D341Med (cell line): ENCODE data around the gene SUN1.
A peak's percentile ranks its signal among the peaks of the same experiment; 100 is the strongest.

Experiments
- DNase-seq: peaks from one replicate; pipeline ENCODE4 v3.0.0; 2012; ENCODE audit warnings: low spot score

The SUN1 gene

GRCh38 chr7:805261-805660, 27.0 kb upstream of the SUN1 start:
- no peak for DNase-seq

GRCh38 chr7:815284-816216, 16.7 kb upstream of the SUN1 start:
- peak; percentile 64 for DNase-seq

GRCh38 chr7:816300-816750, 16.0 kb upstream of the SUN1 start:
- peak; percentile 99 for DNase-seq

- no peak for DNase-seq
Measured at GRCh38 chr7:816751-817671, 15.3 kb upstream of the SUN1 start.

- no peak for DNase-seq
Measured at GRCh38 chr7:818031-818699, 14.1 kb upstream of the SUN1 start.

GRCh38 chr7:820341-820740, 11.9 kb upstream of the SUN1 start:
- no peak for DNase-seq

GRCh38 chr7:821688-822087, 10.6 kb upstream of the SUN1 start:
- DNase-seq = no peak

GRCh38 chr7:822692-823276, 9.5 kb upstream of the SUN1 start:
- no peak for DNase-seq

GRCh38 chr7:823649-824048, 8.6 kb upstream of the SUN1 start:
- no peak for DNase-seq

GRCh38 chr7:824081-824480, 8.2 kb upstream of the SUN1 start:
- no peak for DNase-seq

- DNase-seq = peak; percentile 26
Measured at GRCh38 chr7:824664-825063, 7.6 kb upstream of the SUN1 start.

- DNase-seq = no peak
Measured at GRCh38 chr7:825386-825785, 6.9 kb upstream of the SUN1 start.

GRCh38 chr7:826230-826917, 5.9 kb upstream of the SUN1 start:
- DNase-seq = peak; percentile 53

GRCh38 chr7:828793-829561, 3.3 kb upstream of the SUN1 start:
- peak; percentile 25 for DNase-seq

GRCh38 chr7:830069-830468, 2.2 kb upstream of the SUN1 start:
- DNase-seq = peak; percentile 12

- no peak for DNase-seq
Measured at GRCh38 chr7:831596-832166, 595 bp upstream of the SUN1 start.

GRCh38 chr7:832968-833424, 720 bp downstream of the SUN1 start:
- DNase-seq = no peak

GRCh38 chr7:833601-834258, 1.5 kb downstream of the SUN1 start:
- DNase-seq = no peak

- DNase-seq = no peak
Measured at GRCh38 chr7:834277-834676, 2.0 kb downstream of the SUN1 start.
